ENCODE measurements around the gene CTCFL. TPM values are rescaled to one million over a fixed set of nuclear protein-coding genes. Genes with fewer than 3 reads are reported as not detected.
A peak's percentile ranks its signal among the peaks of the same experiment; 100 is the strongest.

Gene CTCFL
- total and polyA plus RNA-seq, 2 of the 13 experiments (the other 11 are each of a cell fraction or from before 2014, with no cell fraction given) = 0.04 TPM; not detected in 1

- TF ChIP-seq LCORL (IDR thresholded peaks at IDR 0.05) = no peak
- peak; percentile 71 for TF ChIP-seq LCORL (CRISPR knock-in tag; IDR thresholded peaks at IDR 0.05)
- TF ChIP-seq RORA (CRISPR knock-in tag; IDR thresholded peaks at IDR 0.05) = no peak
- TF ChIP-seq, protein P1, sequence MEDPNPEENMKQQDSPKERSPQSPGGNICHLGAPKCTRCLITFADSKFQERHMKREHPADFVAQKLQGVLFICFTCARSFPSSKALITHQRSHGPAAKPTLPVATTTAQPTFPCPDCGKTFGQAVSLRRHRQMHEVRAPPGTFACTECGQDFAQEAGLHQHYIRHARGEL (CRISPR knock-in tag; IDR thresholded peaks at IDR 0.05) = no peak
- no peak for TF ChIP-seq HNRNPLL (IDR thresholded peaks at IDR 0.05; ENCODE audit: low read depth, low read length, poor library complexity, severe bottlenecking)
- TF ChIP-seq CCDC6 (CRISPR knock-in tag; IDR thresholded peaks at IDR 0.05) = no peak
- TF ChIP-seq, protein P2, sequence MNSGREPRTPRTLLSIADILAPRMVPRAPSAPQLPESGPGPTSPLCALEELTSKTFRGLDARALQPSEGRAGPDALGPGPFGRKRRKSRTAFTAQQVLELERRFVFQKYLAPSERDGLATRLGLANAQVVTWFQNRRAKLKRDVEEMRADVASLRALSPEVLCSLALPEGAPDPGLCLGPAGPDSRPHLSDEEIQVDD (CRISPR knock-in tag; IDR thresholded peaks at IDR 0.05; ENCODE audit: borderline replicate concordance) = no peak
- peak in 1 of 2 experiments; percentile 81; a peak in 2 of 4 replicates for TF ChIP-seq EP300 (IDR thresholded peaks at IDR 0.05; ENCODE audit: low read depth in 2 of 2, low read length in 2 of 2)
- no peak for TF ChIP-seq EP300 (CRISPR knock-in tag; IDR thresholded peaks at IDR 0.05; ENCODE audit: borderline replicate concordance)
- no peak for TF ChIP-seq ZNF430 (CRISPR knock-in tag; IDR thresholded peaks at IDR 0.05)
- TF ChIP-seq ZNF414 (CRISPR knock-in tag; IDR thresholded peaks at IDR 0.05) = peak; percentile 24; the same call in 1 of the 2 replicates
- no peak for TF ChIP-seq ZNF720 (CRISPR knock-in tag; IDR thresholded peaks at IDR 0.05)
- TF ChIP-seq KLF12 (CRISPR knock-in tag; IDR thresholded peaks at IDR 0.05; ENCODE audit: borderline replicate concordance) = no peak
- no peak for TF ChIP-seq ZNF446 (CRISPR knock-in tag; IDR thresholded peaks at IDR 0.05)
- TF ChIP-seq BORCS8-MEF2B (CRISPR knock-in tag; IDR thresholded peaks at IDR 0.05) = no peak
- TF ChIP-seq DPF2 (CRISPR knock-in tag; IDR thresholded peaks at IDR 0.05; ENCODE audit: borderline replicate concordance, low read depth) = 0 out of 2 replicates have a peak, but pooled peaks have one; percentile 22
- TF ChIP-seq, protein P3, sequence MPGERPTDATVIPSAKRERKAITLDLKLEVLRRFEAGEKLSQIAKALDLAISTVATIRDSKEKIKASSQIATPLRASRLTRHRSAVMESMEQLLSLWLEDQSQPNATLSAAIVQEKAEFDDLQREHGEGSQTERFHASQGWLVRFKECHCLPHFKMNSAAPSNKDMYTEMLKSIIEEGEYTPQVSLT (CRISPR knock-in tag; IDR thresholded peaks at IDR 0.05; ENCODE audit: borderline replicate concordance, low read depth) = no peak
- no peak for TF ChIP-seq FOXP1 (IDR thresholded peaks at IDR 0.05)
- TF ChIP-seq FOXP1 (CRISPR knock-in tag; IDR thresholded peaks at IDR 0.05) = peak; percentile 77; the same call in 1 of the 2 replicates
- no peak for TF ChIP-seq BRF2 (CRISPR knock-in tag; IDR thresholded peaks at IDR 0.05)
- peak; percentile 28; the same call in 1 of the 2 replicates for TF ChIP-seq SOX5 (CRISPR knock-in tag; IDR thresholded peaks at IDR 0.05; ENCODE audit: borderline replicate concordance)
- TF ChIP-seq POGZ (CRISPR knock-in tag; IDR thresholded peaks at IDR 0.05) = 0 out of 2 replicates have a peak, but pooled peaks have one; percentile 44
- TF ChIP-seq MED1 (CRISPR knock-in tag; IDR thresholded peaks at IDR 0.05) = peak; percentile 85
- TF ChIP-seq CEBPB (IDR thresholded peaks at IDR 0.05; ENCODE audit: borderline replicate concordance, low read depth, low read length) = 0 out of 2 replicates have a peak, but pooled peaks have one; percentile 3
- no peak for TF ChIP-seq ZNF770 (CRISPR knock-in tag; IDR thresholded peaks at IDR 0.05)
- TF ChIP-seq ZMYM4 (CRISPR knock-in tag; IDR thresholded peaks at IDR 0.05) = peak; percentile 11; the same call in 1 of the 2 replicates
- no peak for TF ChIP-seq EED (CRISPR knock-in tag; IDR thresholded peaks at IDR 0.05)
- TF ChIP-seq RAD51 (IDR thresholded peaks at IDR 0.05; ENCODE audit: borderline replicate concordance) = no peak
Measured at GRCh38 chr20:57532104-57532503, 7.2 kb upstream of the CTCFL start (continued).
